Osteoblast (primary cell): ENCODE measurements around the gene RNF20. TPM values are rescaled to one million over a fixed set of nuclear protein-coding genes. Genes with fewer than 3 reads are reported as not detected.

Experiments used
- DNase-seq: peaks from one replicate; pipeline ENCODE4 v3.0.0; 2011; ENCODE audit warnings: low spot score, mixed read lengths; ENCODE audit not compliant: insufficient read length; ENCODE audit errors: missing footprints
- H2AFZ ChIP-seq: 2 replicates; pipeline ENCODE4 v1.6.0; 2011; ENCODE audit warnings: mild to moderate bottlenecking, low read length
- H3K27ac ChIP-seq: 2 replicates; pipeline ENCODE4 v1.5.1; 2011; ENCODE audit warnings: mild to moderate bottlenecking, low read depth, low read length, moderate library complexity
- H3K27me3 ChIP-seq: 2 replicates; pipeline ENCODE4 v1.6.0; 2012; ENCODE audit warnings: mild to moderate bottlenecking, control low read depth, inconsistent platforms, low read length, moderate library complexity; ENCODE audit not compliant: insufficient read depth
- H3K36me3 ChIP-seq: 2 replicates; pipeline ENCODE4 v1.5.1; 2011; ENCODE audit warnings: mild to moderate bottlenecking, low read length, control low read depth, moderate library complexity; ENCODE audit not compliant: insufficient read depth
- H3K4me1 ChIP-seq: 2 replicates; pipeline ENCODE4 v1.5.1; 2011; ENCODE audit warnings: mild to moderate bottlenecking, low read length, control low read depth, moderate library complexity; ENCODE audit not compliant: insufficient read depth
- H3K4me2 ChIP-seq: 2 replicates; pipeline ENCODE4 v1.6.0; 2011; ENCODE audit warnings: mild to moderate bottlenecking, low read length; ENCODE audit not compliant: insufficient read depth
- H3K4me3 ChIP-seq: fragments of 200-600 bp; sonication (generic); 3 replicates; pipeline ENCODE4 v1.5.1; 2012; ENCODE audit warnings: mild to moderate bottlenecking, low read length, inconsistent platforms; ENCODE audit not compliant: insufficient read depth
- H3K79me2 ChIP-seq: 2 replicates; pipeline ENCODE4 v1.6.0; 2012; ENCODE audit warnings: mild to moderate bottlenecking, low read length, control low read depth, inconsistent platforms; ENCODE audit not compliant: insufficient read depth
- H3K9me3 ChIP-seq: 2 replicates; pipeline ENCODE4 v1.5.1; 2011; ENCODE audit warnings: low read depth, low read length, control low read depth
- H4K20me1 ChIP-seq: 2 replicates; pipeline ENCODE4 v1.6.0; 2012; ENCODE audit warnings: mild to moderate bottlenecking, low read length, control low read depth; ENCODE audit not compliant: insufficient read depth
- total RNA-seq: library from RNA; depleted of rRNA; stranded (reverse); fragments of >200 nt; gene quantifications from 2 replicates; pipeline ENCODE4 v1.2.3, GENCODE V29; 2012
- TF ChIP-seq, protein P1 (sequence below): IDR thresholded peaks from 2 replicates; pipeline ENCODE4 v1.5.1; 2011; ENCODE audit warnings: mild to moderate bottlenecking, low read depth, low read length, moderate library complexity; ENCODE audit errors: extremely low read depth

Gene RNF20, protein sequence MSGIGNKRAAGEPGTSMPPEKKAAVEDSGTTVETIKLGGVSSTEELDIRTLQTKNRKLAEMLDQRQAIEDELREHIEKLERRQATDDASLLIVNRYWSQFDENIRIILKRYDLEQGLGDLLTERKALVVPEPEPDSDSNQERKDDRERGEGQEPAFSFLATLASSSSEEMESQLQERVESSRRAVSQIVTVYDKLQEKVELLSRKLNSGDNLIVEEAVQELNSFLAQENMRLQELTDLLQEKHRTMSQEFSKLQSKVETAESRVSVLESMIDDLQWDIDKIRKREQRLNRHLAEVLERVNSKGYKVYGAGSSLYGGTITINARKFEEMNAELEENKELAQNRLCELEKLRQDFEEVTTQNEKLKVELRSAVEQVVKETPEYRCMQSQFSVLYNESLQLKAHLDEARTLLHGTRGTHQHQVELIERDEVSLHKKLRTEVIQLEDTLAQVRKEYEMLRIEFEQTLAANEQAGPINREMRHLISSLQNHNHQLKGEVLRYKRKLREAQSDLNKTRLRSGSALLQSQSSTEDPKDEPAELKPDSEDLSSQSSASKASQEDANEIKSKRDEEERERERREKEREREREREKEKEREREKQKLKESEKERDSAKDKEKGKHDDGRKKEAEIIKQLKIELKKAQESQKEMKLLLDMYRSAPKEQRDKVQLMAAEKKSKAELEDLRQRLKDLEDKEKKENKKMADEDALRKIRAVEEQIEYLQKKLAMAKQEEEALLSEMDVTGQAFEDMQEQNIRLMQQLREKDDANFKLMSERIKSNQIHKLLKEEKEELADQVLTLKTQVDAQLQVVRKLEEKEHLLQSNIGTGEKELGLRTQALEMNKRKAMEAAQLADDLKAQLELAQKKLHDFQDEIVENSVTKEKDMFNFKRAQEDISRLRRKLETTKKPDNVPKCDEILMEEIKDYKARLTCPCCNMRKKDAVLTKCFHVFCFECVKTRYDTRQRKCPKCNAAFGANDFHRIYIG
- total RNA-seq, result 26.2 and 29.0 TPM in 2 replicates

DNA sequence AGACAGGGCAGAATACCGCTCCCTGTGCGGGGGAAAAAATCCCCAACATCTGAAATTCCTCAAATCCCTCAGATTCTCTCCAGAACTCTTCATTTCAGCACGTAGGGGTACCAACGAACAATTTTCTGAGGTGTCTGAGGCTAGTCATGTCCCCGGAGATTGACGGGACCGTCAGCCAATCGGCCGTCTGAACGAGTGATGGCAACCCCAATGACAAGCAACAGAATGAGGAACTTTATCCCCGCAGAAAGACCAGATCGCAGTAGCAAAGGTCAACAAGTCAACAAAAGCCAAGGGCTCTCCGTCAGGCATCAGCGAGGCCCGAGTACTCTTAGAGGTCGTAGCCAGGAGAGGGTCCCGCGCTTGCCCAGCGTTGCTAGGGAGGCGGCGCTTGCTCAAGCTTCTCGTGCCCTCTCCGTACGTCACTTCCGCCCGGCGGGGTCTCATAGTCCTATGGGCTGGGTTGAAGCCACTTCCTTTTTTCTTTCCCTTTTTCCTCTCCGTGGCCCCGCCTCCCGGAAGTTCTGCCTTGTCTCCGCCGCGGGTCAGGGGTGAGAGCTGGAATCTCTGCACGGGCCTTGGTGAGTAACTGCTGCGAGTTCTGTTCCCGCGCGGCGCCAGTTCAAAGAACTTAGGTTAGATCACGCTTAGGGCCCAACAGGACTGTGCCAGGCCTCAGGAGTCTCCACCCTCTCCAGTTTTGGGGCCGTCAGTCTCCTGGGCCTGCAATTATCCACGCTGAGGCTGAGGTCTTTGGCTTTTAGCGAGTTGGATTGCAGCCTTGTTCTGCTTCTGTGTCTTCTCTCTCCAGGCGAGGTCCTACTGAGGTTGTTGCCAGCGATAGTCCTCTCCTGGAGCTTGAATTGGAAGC is at the start of gene RNF20:
Gene RNF20, plus strand, starts transcription at position 520 of the 871 bp plus-strand sequence. CDS start 1,571 bp downstream, outside the sequence.
- H2AFZ ChIP-seq, result peak within 1 kb of the TSS; percentile 100
- H3K27ac ChIP-seq, result peak within 1 kb of the TSS; percentile 100
- peaks cover 5% of the 10 kb centered on the region for H3K36me3 ChIP-seq
- H3K79me2 ChIP-seq, result peaks cover 40% of the 10 kb centered on the region
- H3K27me3 ChIP-seq, result no peaks in the 10 kb centered on the region
- TF ChIP-seq, protein P1, sequence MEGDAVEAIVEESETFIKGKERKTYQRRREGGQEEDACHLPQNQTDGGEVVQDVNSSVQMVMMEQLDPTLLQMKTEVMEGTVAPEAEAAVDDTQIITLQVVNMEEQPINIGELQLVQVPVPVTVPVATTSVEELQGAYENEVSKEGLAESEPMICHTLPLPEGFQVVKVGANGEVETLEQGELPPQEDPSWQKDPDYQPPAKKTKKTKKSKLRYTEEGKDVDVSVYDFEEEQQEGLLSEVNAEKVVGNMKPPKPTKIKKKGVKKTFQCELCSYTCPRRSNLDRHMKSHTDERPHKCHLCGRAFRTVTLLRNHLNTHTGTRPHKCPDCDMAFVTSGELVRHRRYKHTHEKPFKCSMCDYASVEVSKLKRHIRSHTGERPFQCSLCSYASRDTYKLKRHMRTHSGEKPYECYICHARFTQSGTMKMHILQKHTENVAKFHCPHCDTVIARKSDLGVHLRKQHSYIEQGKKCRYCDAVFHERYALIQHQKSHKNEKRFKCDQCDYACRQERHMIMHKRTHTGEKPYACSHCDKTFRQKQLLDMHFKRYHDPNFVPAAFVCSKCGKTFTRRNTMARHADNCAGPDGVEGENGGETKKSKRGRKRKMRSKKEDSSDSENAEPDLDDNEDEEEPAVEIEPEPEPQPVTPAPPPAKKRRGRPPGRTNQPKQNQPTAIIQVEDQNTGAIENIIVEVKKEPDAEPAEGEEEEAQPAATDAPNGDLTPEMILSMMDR, result no peak
- DNase-seq, result peak; percentile 94
- H3K9me3 ChIP-seq, result no peaks in the 10 kb centered on the region
- peaks cover 12% of the 10 kb centered on the region for H4K20me1 ChIP-seq
- peak within 1 kb of the TSS; percentile 92 for H3K4me2 ChIP-seq
- H3K4me3 ChIP-seq, result peak within 1 kb of the TSS; percentile 87
- H3K4me1 ChIP-seq, result peaks cover 14% of the 10 kb centered on the region

DNA sequence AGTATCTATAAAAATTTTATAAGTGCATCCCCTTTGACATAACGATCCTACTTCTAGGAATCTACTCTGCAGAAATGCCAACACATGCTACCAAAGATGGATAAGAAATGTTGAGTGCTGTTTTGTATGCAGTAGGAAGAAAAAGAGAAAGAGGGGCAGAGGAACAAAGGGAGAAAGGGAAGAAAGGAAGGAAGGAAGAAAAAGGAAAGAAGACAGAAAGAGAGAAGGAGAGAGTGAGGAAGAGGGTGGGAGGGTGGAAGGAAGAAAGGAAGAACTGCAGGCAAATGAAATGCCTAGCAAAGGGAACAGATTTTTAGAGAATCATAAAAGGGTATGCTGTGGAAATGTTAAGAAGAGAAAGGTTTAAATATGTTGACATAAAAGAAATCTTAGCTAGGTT is 49.6 kb upstream of the RNF20 start:
- H3K4me2 ChIP-seq, result no peak overlapping the region
- TF ChIP-seq, protein P1, result no peak
- no peak overlapping the region for H3K27ac ChIP-seq
- no peaks in the 10 kb centered on the region for H3K79me2 ChIP-seq
- peaks cover 9% of the 10 kb centered on the region for H3K27me3 ChIP-seq
- H3K36me3 ChIP-seq, result no peaks in the 10 kb centered on the region
- H4K20me1 ChIP-seq, result no peaks in the 10 kb centered on the region
- no peak for DNase-seq
- H3K9me3 ChIP-seq, result no peaks in the 10 kb centered on the region
- no peak overlapping the region for H3K4me3 ChIP-seq
- no peak overlapping the region for H2AFZ ChIP-seq
- no peaks in the 10 kb centered on the region for H3K4me1 ChIP-seq

DNA sequence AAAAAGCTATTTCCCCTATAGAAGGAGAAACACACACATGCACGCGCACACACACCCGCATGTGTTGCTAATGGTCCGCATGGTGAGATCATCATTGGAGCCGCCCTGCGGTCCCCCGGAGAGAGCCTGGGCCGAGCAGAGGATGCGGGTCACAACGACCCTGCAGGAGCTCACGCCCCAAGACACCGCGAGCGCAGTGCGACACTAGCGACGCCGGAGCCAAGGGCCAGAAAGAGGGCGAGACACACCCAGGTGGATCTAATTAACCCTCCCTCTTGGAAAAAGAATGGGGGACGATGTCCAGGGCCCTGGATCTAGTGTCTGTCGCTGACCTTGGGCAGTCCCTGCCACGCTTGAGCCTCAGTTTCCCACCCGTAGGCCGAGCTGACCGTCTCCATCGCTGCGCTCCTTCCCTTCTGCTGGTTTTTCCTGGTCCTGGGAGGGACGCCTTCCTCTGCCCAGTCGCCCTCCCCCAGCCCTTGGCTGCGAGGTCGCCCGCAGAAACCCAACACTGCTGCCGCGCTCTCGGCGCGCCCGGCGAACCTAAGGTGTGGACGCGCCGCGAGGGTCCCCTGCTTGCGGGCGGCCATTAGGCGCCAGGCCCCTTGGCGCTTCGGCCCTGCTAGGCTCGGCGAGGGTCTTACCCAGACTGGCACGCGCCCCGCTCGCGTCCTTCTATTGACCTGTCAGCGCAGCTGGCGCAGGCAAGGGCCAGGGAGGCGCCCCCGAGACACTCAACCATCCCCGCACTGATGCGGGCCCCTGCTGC is 47.5 kb upstream of the RNF20 start:
- Histone ChIP-seq H3K27ac (no peak overlapping the region), H3K36me3 (no peaks in the 10 kb centered on the region), H3K4me2 (peak overlapping the region; percentile 78), H3K4me1 (no peaks in the 10 kb centered on the region), H3K9me3 (no peaks in the 10 kb centered on the region), H3K79me2 (no peaks in the 10 kb centered on the region), H3K4me3 (peak overlapping the region; percentile 70), H2AFZ (peak overlapping the region; percentile 87), H3K27me3 (peaks cover 9% of the 10 kb centered on the region), H4K20me1 (no peaks in the 10 kb centered on the region)
- DNase-seq, result peak; percentile 79
- TF ChIP-seq, protein P1, result no peak
